ENCODE data around the gene MEGF11.
A peak's percentile ranks its signal among the peaks of the same experiment; 100 is the strongest.

Gene MEGF11

GRCh38 chr15:65962187-65962586 is 291.4 kb downstream of the MEGF11 start:
- Mint-ChIP-seq H3K4me3 (no peak overlapping the region), H3K36me3 (no peaks in the 10 kb centered on the region), H3K27me3 (peaks cover 9% of the 10 kb centered on the region), H3K4me1 (no peaks in the 10 kb centered on the region), H3K27ac (no peak overlapping the region), H3K9me3 (no peaks in the 10 kb centered on the region)
- ATAC-seq (ENCODE audit: low read depth), result no peak
- no peak for DNase-seq (ENCODE audit: low spot score in 2 of 2)

DNA sequence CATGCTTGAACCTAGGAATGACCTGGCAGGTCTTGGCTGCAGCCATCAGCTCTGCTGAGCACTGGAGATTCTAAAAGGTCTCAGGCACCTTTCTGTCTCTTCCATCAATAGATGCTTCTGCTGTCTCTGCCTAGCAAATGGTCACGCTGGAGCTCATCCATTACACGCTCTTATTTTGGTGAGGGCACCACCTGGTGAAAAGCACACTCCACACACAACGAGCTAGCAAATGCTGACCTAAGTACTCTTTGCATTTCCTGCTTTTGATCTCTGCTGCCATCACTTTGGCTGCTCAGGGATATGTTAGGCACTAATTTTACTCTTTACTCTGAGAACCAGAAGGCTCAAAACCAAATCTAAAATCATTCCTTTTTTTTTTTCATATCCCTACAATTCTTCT is 293.0 kb downstream of the MEGF11 start:
- H3K9me3 Mint-ChIP-seq, result no peaks in the 10 kb centered on the region
- H3K27me3 Mint-ChIP-seq, result peaks cover 9% of the 10 kb centered on the region
- peak; percentile 26 for ATAC-seq (ENCODE audit: low read depth)
- DNase-seq (ENCODE audit: low spot score in 2 of 2), result no peak
- H3K4me1 Mint-ChIP-seq, result no peaks in the 10 kb centered on the region
- H3K4me3 Mint-ChIP-seq, result no peak overlapping the region
- H3K27ac Mint-ChIP-seq, result no peak overlapping the region
- no peaks in the 10 kb centered on the region for H3K36me3 Mint-ChIP-seq

DNA sequence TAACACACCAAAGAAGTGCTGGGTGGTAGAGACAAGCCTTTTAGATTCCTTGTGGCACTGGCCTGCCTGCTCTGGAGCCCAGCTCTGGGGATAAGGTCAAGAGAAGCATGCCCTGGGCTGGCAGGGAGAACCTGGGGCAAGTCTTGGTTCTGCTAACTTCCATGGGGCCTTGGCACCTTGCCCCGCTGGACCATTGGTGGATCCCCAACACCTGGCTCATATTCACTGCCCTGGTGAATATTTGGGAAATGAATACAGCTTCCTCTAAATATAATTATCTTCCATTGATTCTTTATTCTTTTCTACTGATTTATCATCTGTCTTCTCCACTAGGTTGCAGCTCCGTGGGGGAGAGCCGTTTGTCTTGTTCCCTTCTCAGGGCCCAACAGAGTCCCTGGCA is 294.7 kb downstream of the MEGF11 start:
- H3K27ac Mint-ChIP-seq, result no peak overlapping the region
- H3K27me3 Mint-ChIP-seq, result peaks cover 6% of the 10 kb centered on the region
- DNase-seq (ENCODE audit: low spot score in 2 of 2) (no peak), ATAC-seq (ENCODE audit: low read depth) (no peak)
- H3K36me3 Mint-ChIP-seq, result no peaks in the 10 kb centered on the region
- no peaks in the 10 kb centered on the region for H3K9me3 Mint-ChIP-seq
- peaks cover 11% of the 10 kb centered on the region for H3K4me1 Mint-ChIP-seq
- H3K4me3 Mint-ChIP-seq, result no peak overlapping the region

- no peaks in the 10 kb centered on the region for H3K36me3 Mint-ChIP-seq
- ATAC-seq (ENCODE audit: low read depth) (no peak), DNase-seq (ENCODE audit: low spot score in 2 of 2) (no peak)
- peaks cover 18% of the 10 kb centered on the region for H3K4me1 Mint-ChIP-seq
- H3K4me3 Mint-ChIP-seq, result no peak overlapping the region
- H3K9me3 Mint-ChIP-seq, result no peaks in the 10 kb centered on the region
- H3K27ac Mint-ChIP-seq, result no peak overlapping the region
- H3K27me3 Mint-ChIP-seq, result peaks cover 6% of the 10 kb centered on the region
These were observed 296.1 kb downstream of the MEGF11 start for GRCh38 chr15:65957451-65957850.

DNA sequence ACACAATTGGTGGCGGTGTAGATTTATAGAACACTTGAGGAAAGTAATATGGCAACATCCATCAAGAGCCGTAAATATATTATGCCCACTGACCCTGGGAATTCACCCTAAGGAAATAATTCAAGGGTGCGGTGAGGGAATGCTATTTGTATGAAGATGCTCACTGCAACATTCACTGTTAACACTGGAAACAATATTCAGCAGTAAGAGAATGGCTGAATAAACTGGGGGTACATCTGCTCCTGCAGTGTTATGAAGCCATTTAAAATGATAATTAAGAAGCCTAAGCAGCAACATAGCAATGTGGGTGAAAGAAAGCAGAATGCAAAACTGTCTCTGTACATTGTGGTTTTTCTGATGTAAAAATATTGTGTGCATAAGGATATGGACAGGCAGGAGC is 296.7 kb downstream of the MEGF11 start:
- no peak for DNase-seq (ENCODE audit: low spot score in 2 of 2)
- Mint-ChIP-seq H3K36me3 (no peaks in the 10 kb centered on the region), H3K27me3 (peaks cover 7% of the 10 kb centered on the region), H3K9me3 (no peaks in the 10 kb centered on the region), H3K4me1 (peaks cover 18% of the 10 kb centered on the region), H3K27ac (no peak overlapping the region), H3K4me3 (no peak overlapping the region)
- ATAC-seq (ENCODE audit: low read depth), result no peak

- Mint-ChIP-seq H3K27me3 (peaks cover 7% of the 10 kb centered on the region), H3K4me3 (no peak overlapping the region), H3K4me1 (peaks cover 18% of the 10 kb centered on the region), H3K27ac (no peak overlapping the region), H3K36me3 (no peaks in the 10 kb centered on the region), H3K9me3 (no peaks in the 10 kb centered on the region)
- DNase-seq (ENCODE audit: low spot score in 2 of 2), result no peak
- no peak for ATAC-seq (ENCODE audit: low read depth)
These were observed 297.2 kb downstream of the MEGF11 start for GRCh38 chr15:65956307-65956706.

GRCh38 chr15:65954289-65954741 is 299.2 kb downstream of the MEGF11 start:
- Mint-ChIP-seq H3K4me3 (no peak overlapping the region), H3K36me3 (no peaks in the 10 kb centered on the region), H3K27ac (no peak overlapping the region), H3K4me1 (peaks cover 24% of the 10 kb centered on the region), H3K9me3 (no peaks in the 10 kb centered on the region), H3K27me3 (peaks cover 9% of the 10 kb centered on the region)
- no peak for DNase-seq (ENCODE audit: low spot score in 2 of 2)
- ATAC-seq (ENCODE audit: low read depth), result peak; percentile 57

- H3K9me3 Mint-ChIP-seq, result no peaks in the 10 kb centered on the region
- ATAC-seq (ENCODE audit: low read depth) (peak; percentile 58), DNase-seq (ENCODE audit: low spot score in 2 of 2) (no peak)
- no peaks in the 10 kb centered on the region for H3K36me3 Mint-ChIP-seq
- peaks cover 24% of the 10 kb centered on the region for H3K4me1 Mint-ChIP-seq
- H3K4me3 Mint-ChIP-seq, result no peak overlapping the region
- H3K27ac Mint-ChIP-seq, result no peak overlapping the region
- H3K27me3 Mint-ChIP-seq, result peaks cover 9% of the 10 kb centered on the region
These were observed 299.9 kb downstream of the MEGF11 start for GRCh38 chr15:65953622-65954021.

DNA sequence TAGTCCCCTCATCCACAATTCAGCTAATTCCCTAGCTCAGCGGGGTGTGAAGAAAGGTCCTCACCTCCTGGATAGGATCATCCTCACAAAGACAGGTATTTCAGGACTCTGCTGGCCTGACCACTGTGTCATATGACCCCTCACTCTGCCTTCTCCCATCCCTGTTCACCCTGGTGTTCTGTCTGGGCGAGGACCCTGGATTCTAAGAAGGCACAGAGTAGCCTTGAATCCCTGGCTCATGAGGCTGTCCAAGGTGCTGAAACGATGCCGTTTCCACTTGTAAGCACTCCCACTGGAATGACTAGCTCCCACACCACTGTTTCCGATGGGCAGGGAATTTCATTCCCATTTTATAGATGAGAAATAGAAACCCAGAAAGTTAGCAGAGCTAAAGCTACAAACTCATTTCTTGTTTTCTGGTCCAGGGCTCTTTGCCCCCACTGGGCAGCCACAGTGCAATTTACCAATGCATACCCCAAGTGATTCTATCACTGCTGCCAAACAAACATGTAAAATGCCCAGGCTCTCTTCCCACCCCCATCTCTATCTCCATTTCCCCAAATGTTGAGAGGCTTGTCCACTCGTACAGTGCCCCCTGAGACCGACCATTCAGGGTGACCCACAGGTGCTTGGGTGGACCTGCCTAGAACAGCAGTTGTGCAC is 301.0 kb downstream of the MEGF11 start:
- H3K9me3 Mint-ChIP-seq, result no peaks in the 10 kb centered on the region
- H3K4me3 Mint-ChIP-seq, result no peak overlapping the region

GRCh38 chr15:65951007-65951406 is 302.5 kb downstream of the MEGF11 start:
- Mint-ChIP-seq H3K4me3 (no peak overlapping the region), H3K27me3 (peaks cover 7% of the 10 kb centered on the region), H3K9me3 (no peaks in the 10 kb centered on the region), H3K36me3 (no peaks in the 10 kb centered on the region), H3K27ac (no peak overlapping the region), H3K4me1 (peaks cover 24% of the 10 kb centered on the region)
- ATAC-seq (ENCODE audit: low read depth) (no peak), DNase-seq (ENCODE audit: low spot score in 2 of 2) (no peak)

More for the DNA sequence above, 301.0 kb downstream of the MEGF11 start:
- no peak for DNase-seq (ENCODE audit: low spot score in 2 of 2)
- peaks cover 24% of the 10 kb centered on the region for H3K4me1 Mint-ChIP-seq
- H3K27ac Mint-ChIP-seq, result no peak overlapping the region
- ATAC-seq (ENCODE audit: low read depth), result no peak
- H3K36me3 Mint-ChIP-seq, result no peaks in the 10 kb centered on the region
- peaks cover 7% of the 10 kb centered on the region for H3K27me3 Mint-ChIP-seq

DNA sequence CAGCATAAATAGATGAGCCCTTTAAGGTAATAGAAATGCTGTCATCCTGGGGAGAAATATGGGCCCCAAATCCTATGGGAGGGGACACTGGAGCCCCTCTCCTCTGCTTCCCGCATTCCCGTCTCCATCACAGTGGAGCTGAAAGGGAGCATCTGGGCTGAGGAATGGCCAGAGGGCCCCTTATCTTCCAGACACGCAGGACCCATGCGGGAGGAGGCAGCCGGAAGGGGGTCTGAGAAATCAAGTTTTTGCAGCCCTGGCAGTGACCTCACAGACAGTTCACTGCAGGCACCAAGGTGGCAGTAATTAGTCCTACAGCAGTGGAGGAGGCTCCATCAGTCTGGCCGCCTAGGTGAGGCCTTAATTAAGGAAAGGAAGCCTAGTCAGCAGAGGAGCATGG is 304.1 kb downstream of the MEGF11 start:
- H3K9me3 Mint-ChIP-seq, result no peaks in the 10 kb centered on the region
- peaks cover 7% of the 10 kb centered on the region for H3K27me3 Mint-ChIP-seq
- DNase-seq (ENCODE audit: low spot score in 2 of 2) (no peak), ATAC-seq (ENCODE audit: low read depth) (no peak)
- H3K27ac Mint-ChIP-seq, result no peak overlapping the region
- no peaks in the 10 kb centered on the region for H3K36me3 Mint-ChIP-seq
- H3K4me3 Mint-ChIP-seq, result no peak overlapping the region
- H3K4me1 Mint-ChIP-seq, result peaks cover 19% of the 10 kb centered on the region

DNA sequence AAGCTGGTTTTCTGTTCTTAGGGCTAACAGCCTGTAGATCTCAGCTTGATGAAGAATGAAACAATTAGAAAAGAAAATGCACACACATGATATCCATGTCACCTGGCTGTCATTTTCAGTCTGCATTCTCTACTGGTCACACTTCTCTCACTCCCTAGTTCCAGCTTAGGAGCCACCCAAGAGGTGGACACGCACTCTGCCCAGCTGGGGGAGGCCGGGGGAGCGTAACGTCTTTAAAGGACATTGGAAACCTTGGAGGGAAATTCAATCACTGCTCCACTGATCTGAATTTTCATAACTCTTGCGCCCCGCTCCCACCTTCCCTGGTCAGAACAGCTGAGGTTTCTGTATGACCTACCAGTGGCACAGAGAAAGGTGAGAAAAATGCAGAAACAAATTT is 304.5 kb downstream of the MEGF11 start:
- H3K9me3 Mint-ChIP-seq, result no peaks in the 10 kb centered on the region
- DNase-seq (ENCODE audit: low spot score in 2 of 2) (no peak), ATAC-seq (ENCODE audit: low read depth) (no peak)
- H3K27ac Mint-ChIP-seq, result no peak overlapping the region
- H3K36me3 Mint-ChIP-seq, result no peaks in the 10 kb centered on the region
- peaks cover 14% of the 10 kb centered on the region for H3K4me1 Mint-ChIP-seq
- no peak overlapping the region for H3K4me3 Mint-ChIP-seq
- peaks cover 10% of the 10 kb centered on the region for H3K27me3 Mint-ChIP-seq

DNA sequence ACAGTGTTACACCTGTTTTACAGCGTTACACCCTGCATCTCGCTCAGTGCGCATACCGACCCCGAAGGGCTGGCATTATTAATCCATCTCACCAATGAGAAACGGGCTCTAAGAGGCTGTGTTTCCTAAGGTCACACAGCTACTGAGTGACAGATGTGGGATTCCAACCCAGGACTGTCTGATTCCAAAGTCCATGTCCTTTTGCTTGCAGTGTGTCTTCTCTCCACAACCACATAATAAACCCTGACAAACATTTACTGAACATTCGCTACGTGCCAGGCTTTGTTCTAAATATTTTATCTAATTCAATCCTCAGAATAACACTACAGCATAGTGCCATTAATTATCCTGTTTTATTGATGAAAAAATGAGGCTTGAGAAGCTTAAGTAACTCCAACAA is 305.2 kb downstream of the MEGF11 start:
- DNase-seq (ENCODE audit: low spot score in 2 of 2) (no peak), ATAC-seq (ENCODE audit: low read depth) (no peak)
- Mint-ChIP-seq H3K4me1 (peaks cover 12% of the 10 kb centered on the region), H3K27me3 (peaks cover 11% of the 10 kb centered on the region), H3K4me3 (no peak overlapping the region), H3K36me3 (no peaks in the 10 kb centered on the region), H3K9me3 (no peaks in the 10 kb centered on the region), H3K27ac (no peak overlapping the region)

- peaks cover 8% of the 10 kb centered on the region for H3K27me3 Mint-ChIP-seq
- H3K9me3 Mint-ChIP-seq, result no peaks in the 10 kb centered on the region
- DNase-seq (ENCODE audit: low spot score in 2 of 2), result no peak
- ATAC-seq (ENCODE audit: low read depth), result no peak
- no peak overlapping the region for H3K27ac Mint-ChIP-seq
- H3K36me3 Mint-ChIP-seq, result no peaks in the 10 kb centered on the region
- H3K4me3 Mint-ChIP-seq, result no peak overlapping the region
- peaks cover 5% of the 10 kb centered on the region for H3K4me1 Mint-ChIP-seq
These were observed 306.5 kb downstream of the MEGF11 start for GRCh38 chr15:65947041-65947440.

GRCh38 chr15:65945616-65946015 is 307.9 kb downstream of the MEGF11 start:
- Mint-ChIP-seq H3K4me3 (no peak overlapping the region), H3K27me3 (peaks cover 4% of the 10 kb centered on the region)

More at GRCh38 chr15:65945616-65946015, 307.9 kb downstream of the MEGF11 start:
- Mint-ChIP-seq H3K4me1 (no peaks in the 10 kb centered on the region), H3K36me3 (no peaks in the 10 kb centered on the region), H3K27ac (no peak overlapping the region), H3K9me3 (no peaks in the 10 kb centered on the region)
- DNase-seq (ENCODE audit: low spot score in 2 of 2) (no peak), ATAC-seq (ENCODE audit: low read depth) (peak; percentile 17)
